Tibial artery (tissue), 4 donors: ENCODE measurements around the gene ALCAM.

Experiments
- DNase-seq, 2 donors: peaks; one replicate each; pipeline ENCODE4 v3.0.0-alpha.2; 2019
- H3K27ac ChIP-seq, 2 donors: fragments of 200-600 bp; sonication (generic) in 1 of 2; 1 replicate in 1 of 2; 2 replicates in 1 of 2; pipeline ENCODE4 v1.5.1; 2018 to 2019; ENCODE audit warnings: mild to moderate bottlenecking in 1 of 2
- H3K27me3 ChIP-seq, 2 donors: fragments of 200-600 bp; sonication (generic) in 1 of 2; one replicate each; pipeline versions ENCODE4 v1.5.1 to v1.6.0; 2016 to 2019
- H3K36me3 ChIP-seq, 3 donors: fragments of 200-600 bp; sonication (generic) in 2 of 3; one replicate each; pipeline ENCODE4 v1.5.1; 2016 to 2019; ENCODE audit warnings: mild to moderate bottlenecking in 2 of 3
- H3K4me1 ChIP-seq, 4 donors: fragments of 200-600 bp; sonication (generic) in 2 of 4; 1 replicate in 3 of 4; 2 replicates in 1 of 4; pipeline ENCODE4 v1.5.1; 2016 to 2019
- H3K4me3 ChIP-seq, 2 donors: fragments of 200-600 bp; sonication (generic) in 1 of 2; 1 replicate in 1 of 2; 2 replicates in 1 of 2; pipeline ENCODE4 v1.5.1; 2018 to 2019; ENCODE audit warnings: mild to moderate bottlenecking in 2 of 2
- H3K9me3 ChIP-seq, 3 donors: fragments of 200-600 bp; sonication (generic) in 1 of 3; one replicate each; pipeline ENCODE4 v1.5.1; 2016 to 2019
- intact Hi-C: fragments of 100-400 bp; cut with DNase I; formaldehyde crosslinking; loops from one replicate; pipeline ENCODE4 v1.15.0; 2023; ENCODE audit warnings: low total_unique reads
- TF ChIP-seq, protein P1 (sequence below), 2 experiments: fragments of 200-600 bp in 1 of 2; fragments of 450-650 bp in 1 of 2; IDR thresholded peaks; one replicate each; pipeline ENCODE4 v1.5.1; 2017 to 2019; ENCODE audit warnings: antibody characterized with exemption in 2 of 2, mild to moderate bottlenecking in 1 of 2, moderate library complexity in 1 of 2

Gene ALCAM

DNA sequence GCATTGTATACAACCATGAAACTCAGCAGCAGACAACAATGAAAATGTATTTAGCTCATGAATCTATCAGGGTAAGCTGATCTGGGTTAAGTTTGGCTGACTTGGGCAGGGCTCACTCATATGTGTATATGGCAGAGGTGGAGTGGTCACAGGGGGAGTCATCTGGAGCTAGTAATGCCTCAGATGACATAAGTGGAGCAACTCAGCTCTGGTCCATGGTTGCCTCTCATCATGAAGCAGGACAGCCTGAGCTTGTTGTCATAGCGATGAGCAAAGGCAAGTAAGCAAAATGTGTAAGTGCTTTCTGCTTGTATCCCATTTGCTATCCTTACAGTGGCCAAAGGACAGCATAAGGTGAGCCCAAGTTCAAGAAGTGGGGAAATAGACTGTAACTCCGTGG lies 64.5 kb downstream of the ALCAM start:
- no peak overlapping the region for H3K27ac ChIP-seq
- no peaks in the 10 kb centered on the region for H3K36me3 ChIP-seq
- H3K9me3 ChIP-seq, result no peaks in the 10 kb centered on the region
- TF ChIP-seq, protein P1, sequence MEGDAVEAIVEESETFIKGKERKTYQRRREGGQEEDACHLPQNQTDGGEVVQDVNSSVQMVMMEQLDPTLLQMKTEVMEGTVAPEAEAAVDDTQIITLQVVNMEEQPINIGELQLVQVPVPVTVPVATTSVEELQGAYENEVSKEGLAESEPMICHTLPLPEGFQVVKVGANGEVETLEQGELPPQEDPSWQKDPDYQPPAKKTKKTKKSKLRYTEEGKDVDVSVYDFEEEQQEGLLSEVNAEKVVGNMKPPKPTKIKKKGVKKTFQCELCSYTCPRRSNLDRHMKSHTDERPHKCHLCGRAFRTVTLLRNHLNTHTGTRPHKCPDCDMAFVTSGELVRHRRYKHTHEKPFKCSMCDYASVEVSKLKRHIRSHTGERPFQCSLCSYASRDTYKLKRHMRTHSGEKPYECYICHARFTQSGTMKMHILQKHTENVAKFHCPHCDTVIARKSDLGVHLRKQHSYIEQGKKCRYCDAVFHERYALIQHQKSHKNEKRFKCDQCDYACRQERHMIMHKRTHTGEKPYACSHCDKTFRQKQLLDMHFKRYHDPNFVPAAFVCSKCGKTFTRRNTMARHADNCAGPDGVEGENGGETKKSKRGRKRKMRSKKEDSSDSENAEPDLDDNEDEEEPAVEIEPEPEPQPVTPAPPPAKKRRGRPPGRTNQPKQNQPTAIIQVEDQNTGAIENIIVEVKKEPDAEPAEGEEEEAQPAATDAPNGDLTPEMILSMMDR (IDR thresholded peaks at IDR 0.05), result no peak
- no peaks in the 10 kb centered on the region for H3K4me1 ChIP-seq
- no peak overlapping the region for H3K4me3 ChIP-seq
- no peaks in the 10 kb centered on the region for H3K27me3 ChIP-seq
- no peak for DNase-seq
- intact Hi-C loops, result no loop called here

DNA sequence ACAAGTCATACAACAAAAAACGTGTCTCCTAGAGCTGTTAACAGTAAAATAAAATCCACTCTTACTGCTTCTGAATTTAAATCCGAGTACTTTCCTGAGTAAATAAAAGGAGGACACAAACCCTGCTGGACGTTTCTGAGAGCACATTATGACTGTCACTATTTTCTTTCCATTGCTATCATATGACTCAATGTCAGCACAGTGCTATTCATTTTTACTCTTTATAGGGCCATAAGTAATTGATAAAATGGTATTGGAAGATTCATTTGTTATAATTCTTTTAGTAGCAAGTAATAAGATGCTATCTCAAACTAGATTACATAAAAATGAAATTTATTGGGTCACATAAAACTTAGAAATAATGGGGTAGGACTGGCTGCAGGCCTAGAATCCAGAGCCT lies 68.6 kb downstream of the ALCAM start:
- H3K27ac ChIP-seq, result no peak overlapping the region
- TF ChIP-seq, protein P1 (IDR thresholded peaks at IDR 0.05), result no peak
- DNase-seq, result no peak
- no peaks in the 10 kb centered on the region for H3K4me1 ChIP-seq
- H3K27me3 ChIP-seq, result no peaks in the 10 kb centered on the region
- no peak overlapping the region for H3K4me3 ChIP-seq
- H3K9me3 ChIP-seq, result no peaks in the 10 kb centered on the region
- no peaks in the 10 kb centered on the region for H3K36me3 ChIP-seq
- intact Hi-C loops, result no loop called here

DNA sequence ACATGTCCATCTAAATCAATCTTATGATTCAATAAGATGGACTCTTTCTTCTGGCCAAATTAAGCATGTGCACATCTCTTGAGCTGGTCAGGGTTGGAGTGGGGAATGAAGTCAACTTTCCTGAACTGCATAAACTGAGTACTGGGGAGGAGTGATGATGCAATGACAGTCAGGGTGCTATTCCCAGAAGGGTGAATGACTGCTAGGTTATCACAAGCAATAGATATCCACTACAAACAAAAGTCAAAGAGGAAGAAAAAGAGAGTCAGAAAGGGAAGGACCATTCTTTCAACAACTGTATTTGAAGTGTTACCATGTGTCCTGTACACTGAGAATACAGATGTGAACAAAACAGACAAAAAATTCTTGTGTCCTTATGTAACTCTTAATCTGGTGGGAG lies 70.0 kb downstream of the ALCAM start:
- Histone ChIP-seq H3K27ac (no peak overlapping the region), H3K4me1 (no peaks in the 10 kb centered on the region)
- intact Hi-C loops, result no loop called here

DNA sequence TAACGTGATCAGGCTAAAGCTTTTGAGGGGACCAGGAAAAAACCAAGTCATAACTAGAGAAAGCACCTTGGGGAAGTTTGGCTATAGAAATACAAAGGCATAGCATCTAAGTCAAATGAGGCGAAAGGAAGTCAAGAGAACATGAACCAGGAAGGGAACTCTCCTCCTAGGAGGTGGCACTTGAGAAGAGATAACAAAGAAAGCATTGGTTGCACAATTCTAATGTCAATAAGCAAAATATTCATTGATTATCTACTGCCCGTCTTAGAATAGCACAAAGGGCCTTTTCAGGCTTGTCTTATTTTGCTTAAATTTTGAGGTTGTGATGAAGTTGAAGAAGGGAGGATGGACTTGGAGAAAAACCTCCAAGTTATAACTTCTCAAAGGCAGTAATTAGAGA lies 73.4 kb downstream of the ALCAM start:
- H3K4me1 ChIP-seq, result no peaks in the 10 kb centered on the region
- TF ChIP-seq, protein P1 (IDR thresholded peaks at IDR 0.05), result no peak
- no peak overlapping the region for H3K4me3 ChIP-seq
- H3K27ac ChIP-seq, result no peak overlapping the region
- no peaks in the 10 kb centered on the region for H3K27me3 ChIP-seq
- no peak for DNase-seq
- no peaks in the 10 kb centered on the region for H3K9me3 ChIP-seq
- no peaks in the 10 kb centered on the region for H3K36me3 ChIP-seq
- intact Hi-C loops, result no loop called here

More for the DNA sequence above, 70.0 kb downstream of the ALCAM start:
- TF ChIP-seq, protein P1 (IDR thresholded peaks at IDR 0.05), result no peak
- DNase-seq, result no peak
- Histone ChIP-seq H3K36me3 (no peaks in the 10 kb centered on the region), H3K27me3 (no peaks in the 10 kb centered on the region), H3K9me3 (no peaks in the 10 kb centered on the region), H3K4me3 (no peak overlapping the region)

DNA sequence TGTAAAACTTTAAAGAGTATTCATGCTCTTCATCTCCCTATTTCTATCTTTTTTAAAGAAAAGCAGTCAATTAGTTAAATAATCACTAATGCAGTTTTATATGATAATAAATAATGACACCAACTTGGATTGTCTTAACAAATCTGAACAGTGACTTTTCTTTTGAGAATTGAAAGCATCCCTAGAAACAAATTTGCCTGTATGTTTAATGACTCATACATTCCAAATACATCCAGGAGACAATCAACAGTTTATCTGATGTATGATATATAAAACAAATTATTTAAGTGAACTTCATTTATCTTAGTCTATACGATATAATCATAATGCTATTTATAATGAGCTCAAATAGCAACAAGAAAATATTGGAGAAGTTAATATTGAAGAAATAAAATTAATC lies 78.0 kb downstream of the ALCAM start:
- Histone ChIP-seq H3K4me3 (no peak overlapping the region), H3K27ac (no peak overlapping the region), H3K27me3 (no peaks in the 10 kb centered on the region), H3K4me1 (no peaks in the 10 kb centered on the region), H3K36me3 (no peaks in the 10 kb centered on the region), H3K9me3 (no peaks in the 10 kb centered on the region)
- DNase-seq, result no peak
- intact Hi-C loops, result no loop called here
- TF ChIP-seq, protein P1 (IDR thresholded peaks at IDR 0.05), result no peak

DNA sequence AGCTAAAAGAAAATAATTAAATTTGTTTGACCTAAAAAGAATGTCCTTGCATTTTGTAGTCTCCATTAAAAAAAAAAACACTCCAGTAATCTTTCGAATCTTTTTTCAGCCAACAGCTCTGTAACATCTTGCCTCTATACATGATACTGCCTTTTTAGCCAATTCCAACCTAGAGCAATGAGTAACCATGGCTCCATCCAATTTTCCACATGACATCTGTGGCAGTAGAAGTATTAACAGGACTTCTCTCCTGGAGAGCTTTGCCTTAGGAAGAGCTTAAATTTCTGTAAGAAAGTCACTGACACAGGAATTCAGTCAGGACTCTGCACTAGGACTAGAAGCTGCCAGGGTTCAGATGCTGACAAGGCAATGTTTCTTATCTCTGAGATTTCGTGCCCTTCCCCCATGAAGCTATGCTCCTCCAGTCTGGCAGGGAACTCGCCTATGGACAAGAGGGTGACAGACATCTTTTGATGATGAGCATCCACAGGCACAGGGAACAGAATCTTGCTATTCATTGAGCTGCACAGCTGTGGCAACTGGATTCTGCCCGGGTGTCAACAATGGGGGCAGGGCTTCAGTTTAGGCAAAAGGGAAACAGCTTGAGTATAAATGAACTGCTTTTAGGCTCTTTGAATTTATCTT lies 81.8 kb downstream of the ALCAM start:
- H3K27ac ChIP-seq, result no peak overlapping the region
- no peaks in the 10 kb centered on the region for H3K9me3 ChIP-seq
- H3K4me3 ChIP-seq, result no peak overlapping the region
- no peaks in the 10 kb centered on the region for H3K27me3 ChIP-seq
- H3K36me3 ChIP-seq, result no peaks in the 10 kb centered on the region
- H3K4me1 ChIP-seq, result no peaks in the 10 kb centered on the region
- TF ChIP-seq, protein P1 (IDR thresholded peaks at IDR 0.05), result no peak
- no peak for DNase-seq
- intact Hi-C loops, result no loop called here
